ENCODE data around the gene KIAA1671. TPM values are rescaled to one million over a fixed set of nuclear protein-coding genes. Genes with fewer than 3 reads are reported as not detected.

Gene KIAA1671
- total and polyA plus RNA-seq, 2 of the 13 experiments (the other 11 are each of a cell fraction or from before 2014, with no cell fraction given) = 13.5 to 13.6 TPM

GRCh38 chr22:25048071-25048470, 95.6 kb downstream of the KIAA1671 start:
- Histone ChIP-seq H3K4me2 (ENCODE audit: low read depth, low read length) (no peak overlapping the region), H4K20me1 (ENCODE audit: insufficient read depth, low read length) (no peaks in the 10 kb centered on the region), H3K4me3 (replicated peaks in 1 of 3; ENCODE audit: insufficient read depth in 1 of 3, low read depth in 2 of 3, low read length in 3 of 3) (no peak overlapping the region), H3K4me1 (ENCODE audit: insufficient read depth, low read length) (peaks cover 18% of the 10 kb centered on the region), H3K79me2 (ENCODE audit: insufficient read depth, low read length) (no peaks in the 10 kb centered on the region), H3K9me3 (ENCODE audit: low read length) (peaks cover 6% of the 10 kb centered on the region; the same call in 1 of the 2 replicates), H3K27ac (ENCODE audit: extremely low read length, insufficient read depth, low read length) (no peak overlapping the region), H3K27me3 (ENCODE audit: control insufficient read depth in 1 of 2, insufficient read depth in 2 of 2, low read length in 2 of 2) (no peaks in the 10 kb centered on the region), H2AFZ (ENCODE audit: low read length) (no peak overlapping the region), H3K9ac (ENCODE audit: insufficient read depth, low read depth, low read length) (no peak overlapping the region), H3K36me3 (replicated peaks in 1 of 2; ENCODE audit: control insufficient read depth in 1 of 2, insufficient read depth in 2 of 2, low read length in 2 of 2) (peaks cover 14 to 26% of the 10 kb centered on the region in 2 experiments)
- FAIRE-seq (no peak), ATAC-seq (no peak), DNase-seq (ENCODE audit: low spot score) (no peak)
- WGBS (ENCODE audit: low lambda C conversion rate) = 89% methylated on average over 6 of the region's 6 CpGs
- in situ Hi-C loops (cut with HindIII; ENCODE audit: extremely low pct_ligation_motif_present, low pct_unique_long_range_greater_than_20kb) = loop anchor here (25.0 kb wide), 1 partner anchor 286 kb away; the partner anchor contains the start of gene PIWIL3
- POLR2A ChIA-PET = no interaction called here
- CTCF ChIA-PET (ENCODE audit: low intra/inter-chr PET ratio, low total read pairs) = interaction anchor here (1.4 to 4.5 kb wide), 4 partner anchors 96 to 279 kb away, joined by 3 to 23 read pairs (median 16); partner anchors contain the start of gene KIAA1671
- intact Hi-C loops (cut with micrococcal nuclease; ENCODE audit: unreplicated experiment) = loop anchor here (1.0 kb wide), 2 partner anchors 96 to 110 kb away; partner anchors contain the start of gene KIAA1671
- BruUV-seq (replicated peaks) = no TSS peak
- TF ChIP-seq PLSCR1 (CRISPR knock-in tag; IDR thresholded peaks at IDR 0.05; ENCODE audit: borderline replicate concordance) = no peak
- no peak for TF ChIP-seq MED13 (CRISPR knock-in tag; IDR thresholded peaks at IDR 0.05)
- no peak for TF ChIP-seq NFAT5 (CRISPR knock-in tag; IDR thresholded peaks at IDR 0.05)
- TF ChIP-seq GATAD1 (CRISPR knock-in tag; IDR thresholded peaks at IDR 0.05) = no peak
- TF ChIP-seq MAZ (IDR thresholded peaks at IDR 0.05; ENCODE audit: borderline replicate concordance, low read depth, low read length) = no peak
- TF ChIP-seq MAZ (CRISPR knock-in tag; IDR thresholded peaks at IDR 0.05; ENCODE audit: low read depth) = no peak
- TF ChIP-seq BCL3 (CRISPR knock-in tag; IDR thresholded peaks at IDR 0.05) = no peak
- TF ChIP-seq SPEN (CRISPR knock-in tag; IDR thresholded peaks at IDR 0.05; ENCODE audit: low read depth) = no peak
- TF ChIP-seq ETS1 (CRISPR knock-in tag; IDR thresholded peaks at IDR 0.05) = no peak
